WI38 (cell line): ENCODE data around the gene AP5B1.

Experiments
- H3K4me3 ChIP-seq: 2 replicates; pipeline ENCODE4 v1.5.1; 2011; ENCODE audit warnings: low read depth, mild to moderate bottlenecking, control low read depth, low read length
- TF ChIP-seq, protein P1 (sequence below): IDR thresholded peaks from 2 replicates; pipeline ENCODE4 v1.5.1; 2012; ENCODE audit warnings: low read depth, mild to moderate bottlenecking, control low read depth, low read length

AP5B1 gene

DNA sequence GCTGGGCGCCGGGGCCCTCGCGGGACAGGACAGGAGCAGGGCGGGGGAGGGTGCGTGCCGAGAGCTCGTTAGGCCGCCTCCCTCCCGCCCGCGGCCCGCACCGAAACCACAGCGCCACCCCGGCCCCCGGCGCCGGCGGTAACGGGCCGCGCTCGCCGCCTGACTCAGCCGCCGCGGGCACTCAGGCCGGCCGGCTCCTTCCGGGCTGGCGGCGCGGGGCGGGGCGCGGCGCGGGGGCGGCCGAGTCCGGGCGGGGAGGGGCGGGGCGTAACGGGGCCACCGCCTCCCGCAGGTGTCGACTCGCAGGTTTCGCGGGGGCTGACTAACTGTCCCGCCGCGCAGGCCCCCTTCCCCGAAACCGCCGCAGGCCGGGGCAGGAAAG lies at the start of gene AP5B1:
Gene AP5B1, minus strand, starts transcription at position 207 of the 382 bp plus-strand sequence. CDS start 385 bp downstream, outside the sequence.
- TF ChIP-seq, protein P1, sequence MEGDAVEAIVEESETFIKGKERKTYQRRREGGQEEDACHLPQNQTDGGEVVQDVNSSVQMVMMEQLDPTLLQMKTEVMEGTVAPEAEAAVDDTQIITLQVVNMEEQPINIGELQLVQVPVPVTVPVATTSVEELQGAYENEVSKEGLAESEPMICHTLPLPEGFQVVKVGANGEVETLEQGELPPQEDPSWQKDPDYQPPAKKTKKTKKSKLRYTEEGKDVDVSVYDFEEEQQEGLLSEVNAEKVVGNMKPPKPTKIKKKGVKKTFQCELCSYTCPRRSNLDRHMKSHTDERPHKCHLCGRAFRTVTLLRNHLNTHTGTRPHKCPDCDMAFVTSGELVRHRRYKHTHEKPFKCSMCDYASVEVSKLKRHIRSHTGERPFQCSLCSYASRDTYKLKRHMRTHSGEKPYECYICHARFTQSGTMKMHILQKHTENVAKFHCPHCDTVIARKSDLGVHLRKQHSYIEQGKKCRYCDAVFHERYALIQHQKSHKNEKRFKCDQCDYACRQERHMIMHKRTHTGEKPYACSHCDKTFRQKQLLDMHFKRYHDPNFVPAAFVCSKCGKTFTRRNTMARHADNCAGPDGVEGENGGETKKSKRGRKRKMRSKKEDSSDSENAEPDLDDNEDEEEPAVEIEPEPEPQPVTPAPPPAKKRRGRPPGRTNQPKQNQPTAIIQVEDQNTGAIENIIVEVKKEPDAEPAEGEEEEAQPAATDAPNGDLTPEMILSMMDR: no peak
- H3K4me3 ChIP-seq: peak within 1 kb of the TSS; percentile 78

- TF ChIP-seq, protein P1: no peak
- H3K4me3 ChIP-seq: no peak overlapping the region
Observed at GRCh38 chr11:65829459-65829858, 48.7 kb upstream of the AP5B1 start.

- no peak overlapping the region for H3K4me3 ChIP-seq
- TF ChIP-seq, protein P1: no peak
Observed at GRCh38 chr11:65826984-65827735, 46.4 kb upstream of the AP5B1 start.

GRCh38 chr11:65822776-65823528 lies 42.2 kb upstream of the AP5B1 start:
- TF ChIP-seq, protein P1: no peak
- H3K4me3 ChIP-seq: no peak overlapping the region

GRCh38 chr11:65821107-65821506 lies 40.3 kb upstream of the AP5B1 start:
- H3K4me3 ChIP-seq: no peak overlapping the region
- TF ChIP-seq, protein P1: no peak

GRCh38 chr11:65817835-65818680 lies 37.3 kb upstream of the AP5B1 start:
- peak overlapping the region; percentile 56 for H3K4me3 ChIP-seq
- TF ChIP-seq, protein P1: peak; percentile 94
